ENCODE results near the gene SLC51B.
"Not testable (repeated sequence)": the region's sequence is repeated elsewhere in the genome, so short reads cannot be mapped to it uniquely, and the experiment has no call there.

The SLC51B gene

GRCh38 chr15:65042776-65043327 lies 2.3 kb upstream of the SLC51B start:
- Histone ChIP-seq H3K9me3 (no peaks in the 10 kb centered on the region), H3K27ac (peak overlapping the region in 1 of 2 donors; percentile 8), H3K27me3 (no peaks in the 10 kb centered on the region), H3K4me1 (peaks cover 0 to 11% (median 0%) of the 10 kb centered on the region in 4 donors), H3K36me3 (peaks cover 5 to 17% (median 9%) of the 10 kb centered on the region in 3 donors), H3K4me3 (no peak overlapping the region)
- TF ChIP-seq CTCF (IDR thresholded peaks at IDR 0.05), result no peak
- no peak for DNase-seq
- intact Hi-C loops (cut with DNase I; ENCODE audit: low total_unique reads), result no loop called here

- peak overlapping the region in 1 of 2 donors; percentile 37 for H3K27ac ChIP-seq
These were observed 969 bp upstream of the SLC51B start for GRCh38 chr15:65044218-65044617.

GRCh38 chr15:65048241-65048640 lies 3.1 kb downstream of the SLC51B start:
- H3K27ac ChIP-seq, result no peak overlapping the region
- intact Hi-C loops (cut with DNase I; ENCODE audit: low total_unique reads), result no loop called here

More at GRCh38 chr15:65044218-65044617, 969 bp upstream of the SLC51B start:
- intact Hi-C loops (cut with DNase I; ENCODE audit: low total_unique reads); H3K9me3 ChIP-seq; H3K4me3 ChIP-seq; DNase-seq; H3K27me3 ChIP-seq: not testable (repeated sequence)
- Histone ChIP-seq H3K4me1 (peaks cover 0 to 25% (median 0%) of the 10 kb centered on the region in 4 donors), H3K36me3 (peaks cover 5 to 17% (median 9%) of the 10 kb centered on the region in 3 donors)

GRCh38 chr15:65049418-65049840 lies 4.2 kb downstream of the SLC51B start:
- H3K4me1 ChIP-seq, result peaks cover 0 to 61% (median 15%) of the 10 kb centered on the region in 4 donors
- no peaks in the 10 kb centered on the region for H3K9me3 ChIP-seq
- H3K36me3 ChIP-seq, result peaks cover 35 to 48% (median 36%) of the 10 kb centered on the region in 3 donors
- H3K27me3 ChIP-seq, result no peaks in the 10 kb centered on the region
- TF ChIP-seq CTCF (IDR thresholded peaks at IDR 0.05), result no peak
- intact Hi-C loops (cut with DNase I; ENCODE audit: low total_unique reads), result no loop called here
- peak; percentile 93 for DNase-seq
- H3K4me3 ChIP-seq, result peak overlapping the region in 1 of 2 donors; percentile 38
- H3K27ac ChIP-seq, result peak overlapping the region; percentile 39 to 59

More at GRCh38 chr15:65048241-65048640, 3.1 kb downstream of the SLC51B start:
- Histone ChIP-seq H3K4me1 (peaks cover 0 to 54% (median 14%) of the 10 kb centered on the region in 4 donors), H3K9me3 (no peaks in the 10 kb centered on the region), H3K36me3 (peaks cover 23 to 36% (median 24%) of the 10 kb centered on the region in 3 donors), H3K27me3 (no peaks in the 10 kb centered on the region), H3K4me3 (no peak overlapping the region)
- no peak for DNase-seq
- no peak for TF ChIP-seq CTCF (IDR thresholded peaks at IDR 0.05)

- no peak for TF ChIP-seq CTCF (IDR thresholded peaks at IDR 0.05)
- DNase-seq, result no peak
- peaks cover 38 to 51% (median 39%) of the 10 kb centered on the region in 3 donors for H3K36me3 ChIP-seq
- H3K27me3 ChIP-seq, result no peaks in the 10 kb centered on the region
- peaks cover 0 to 63% (median 23%) of the 10 kb centered on the region in 4 donors for H3K4me1 ChIP-seq
- H3K4me3 ChIP-seq, result no peak overlapping the region
- H3K27ac ChIP-seq, result peak overlapping the region; percentile 39 to 59
- H3K9me3 ChIP-seq, result no peaks in the 10 kb centered on the region
- intact Hi-C loops (cut with DNase I; ENCODE audit: low total_unique reads), result no loop called here
These were observed 5.1 kb downstream of the SLC51B start for GRCh38 chr15:65050270-65050669.

- intact Hi-C loops (cut with DNase I; ENCODE audit: low total_unique reads), result no loop called here
- Histone ChIP-seq H3K4me1 (peaks cover 0 to 73% (median 33%) of the 10 kb centered on the region in 4 donors), H3K9me3 (no peaks in the 10 kb centered on the region), H3K36me3 (peaks cover 35 to 49% (median 43%) of the 10 kb centered on the region in 3 donors), H3K4me3 (no peak overlapping the region), H3K27ac (peak overlapping the region; percentile 39 to 59), H3K27me3 (no peaks in the 10 kb centered on the region)
- TF ChIP-seq CTCF (IDR thresholded peaks at IDR 0.05), result no peak
- no peak for DNase-seq
These were observed 6.1 kb downstream of the SLC51B start for GRCh38 chr15:65051266-65051665.
